Mammary epithelial cell (primary cell): ENCODE results near the gene ASCC3.

ENCODE experiments used
- CTCF ChIP-seq, 2 donors: IDR thresholded peaks in 1 of 2; conservative IDR thresholded peaks in 1 of 2; 2 replicates each; pipeline ENCODE4 v1.5.1; 2011 to 2012; ENCODE audit warnings: inconsistent platforms in 2 of 2, low read length in 2 of 2, mild to moderate bottlenecking in 2 of 2, control low read depth in 1 of 2, low read depth in 1 of 2; ENCODE audit not compliant: insufficient read depth in 1 of 2; ENCODE audit errors: extremely low read depth in 1 of 2
- EZH2 ChIP-seq: IDR thresholded peaks from 2 replicates; pipeline ENCODE4 v1.6.1; 2012; ENCODE audit warnings: low read length, inconsistent platforms, borderline replicate concordance

GRCh38 chr6:100913400-100914276 lies 32.5 kb upstream of the ASCC3 start:
- TF ChIP-seq CTCF (conservative IDR thresholded peaks at IDR 0.05 in 1 of 2, IDR thresholded peaks at IDR 0.05 in 1 of 2; ENCODE audit: extremely low read depth in 1 of 2, insufficient read depth in 1 of 2, low read depth in 1 of 2, low read length in 2 of 2) (no peak), EZH2 (no peak)
